OCI-LY1 (cell line): Measurements from ENCODE around the gene UBE2C.

Experiments
- CTCF ChIP-seq: fragments of 200-600 bp; sonication (generic), shearing (Covaris generic); IDR thresholded peaks from 2 replicates; pipeline ENCODE4 v1.5.1; 2017; ENCODE audit warnings: mild to moderate bottlenecking, antibody characterized with exemption, low read length, moderate library complexity, mixed read lengths
- EZH2 ChIP-seq: fragments of 200-600 bp; sonication (generic), shearing (Covaris generic); IDR thresholded peaks from 2 replicates; pipeline ENCODE4 v1.8.0; 2017; ENCODE audit warnings: borderline replicate concordance, mixed run types, mild to moderate bottlenecking, antibody characterized with exemption, low read length, moderate library complexity, mixed read lengths

GRCh38 chr20:45821947-45822346 lies 9.5 kb downstream of the UBE2C start:
- no peak for TF ChIP-seq CTCF
- no peak for TF ChIP-seq EZH2
